Activated CD8-positive, alpha-beta memory T cell treated with anti-CD3 and anti-CD28 coated beads for 1 hour (primary cell): ENCODE data around the gene CCDC92.

Experiments used
- DNase-seq, 2 donors: peaks; one replicate each; pipeline ENCODE4 v3.0.0-alpha.2; 2020; ENCODE audit warnings: low read depth in 1 of 2; ENCODE audit errors: extremely low read depth in 1 of 2

Gene CCDC92

GRCh38 chr12:123972457-123973401 lies at the start of gene CCDC92, which contains the start of gene ZNF664:
Gene CCDC92, minus strand, starts transcription at chr12:123972831. Its CDS starts 28,526 bp downstream, at chr12:123944305.
Gene ZNF664, plus strand, starts transcription at chr12:123973215. Its CDS starts 38,930 bp downstream, at chr12:124012145.
- peak; percentile 82 to 96 for DNase-seq

- DNase-seq: no peak
Measured at GRCh38 chr12:124022161-124022560, 49.5 kb upstream of the CCDC92 start.

GRCh38 chr12:124021007-124021406 lies 48.4 kb upstream of the CCDC92 start:
- no peak for DNase-seq

- no peak for DNase-seq
Measured at GRCh38 chr12:124020514-124020949, 47.9 kb upstream of the CCDC92 start.

GRCh38 chr12:124019115-124019514 lies 46.5 kb upstream of the CCDC92 start:
- no peak for DNase-seq

GRCh38 chr12:124018539-124018938 lies 45.9 kb upstream of the CCDC92 start:
- DNase-seq: no peak

- no peak for DNase-seq
Measured at GRCh38 chr12:124017064-124017463, 44.4 kb upstream of the CCDC92 start.

GRCh38 chr12:124015494-124016461 lies 43.1 kb upstream of the CCDC92 start:
- no peak for DNase-seq

GRCh38 chr12:124013073-124013472 lies 40.4 kb upstream of the CCDC92 start:
- DNase-seq: no peak

GRCh38 chr12:124011435-124012115 lies 38.9 kb upstream of the CCDC92 start:
- no peak for DNase-seq

GRCh38 chr12:124010687-124011086 lies 38.1 kb upstream of the CCDC92 start:
- DNase-seq: no peak

GRCh38 chr12:124009781-124010180 lies 37.1 kb upstream of the CCDC92 start:
- DNase-seq: no peak

GRCh38 chr12:124008595-124008994 lies 36.0 kb upstream of the CCDC92 start:
- DNase-seq: no peak

GRCh38 chr12:124007826-124008570 lies 35.4 kb upstream of the CCDC92 start:
- DNase-seq: no peak

GRCh38 chr12:124006846-124007713 lies 34.4 kb upstream of the CCDC92 start:
- no peak for DNase-seq

- DNase-seq: no peak
Measured at GRCh38 chr12:124006085-124006845, 33.6 kb upstream of the CCDC92 start.

- no peak for DNase-seq
Measured at GRCh38 chr12:124004233-124004875, 31.7 kb upstream of the CCDC92 start.

GRCh38 chr12:124002654-124003053 lies 30.0 kb upstream of the CCDC92 start:
- DNase-seq: no peak
